Keratinocyte (primary cell): ENCODE data around the gene OR5M8. TPM values are rescaled to one million over a fixed set of nuclear protein-coding genes. Genes with fewer than 3 reads are reported as not detected.

Experiments
- DNase-seq: peaks from one replicate; pipeline ENCODE4 v3.0.0-alpha.2; 2011; ENCODE audit warnings: low read depth, missing footprints, low spot score
- FAIRE-seq: peaks from 2 replicates; lab custom pipeline; 2011; peaks lifted over from hg19 to GRCh38; lab: Jason Lieb, UNC
- H2AFZ ChIP-seq: 2 replicates; pipeline ENCODE4 v1.6.0; 2012; ENCODE audit warnings: low read length, control low read depth, inconsistent platforms; ENCODE audit not compliant: control insufficient read depth
- H3K27ac ChIP-seq: 2 replicates; pipeline ENCODE4 v1.5.1; 2011; ENCODE audit warnings: low read length; ENCODE audit not compliant: control insufficient read depth, insufficient read depth
- H3K27me3 ChIP-seq: 3 replicates; pipeline ENCODE4 v1.6.0; 2011; ENCODE audit warnings: low read length; ENCODE audit not compliant: control insufficient read depth, insufficient read depth; ENCODE audit errors: extremely low read depth
- H3K36me3 ChIP-seq, 2 experiments: 2 replicates in 1 of 2; 3 replicates in 1 of 2; pipeline ENCODE4 v1.5.1; 2011; ENCODE audit warnings: low read length in 2 of 2, mild to moderate bottlenecking in 1 of 2; ENCODE audit not compliant: control insufficient read depth in 2 of 2, insufficient read depth in 2 of 2; ENCODE audit errors: extremely low read depth in 1 of 2
- H3K4me1 ChIP-seq: 3 replicates; pipeline ENCODE4 v1.5.1; 2011; ENCODE audit warnings: low read length; ENCODE audit not compliant: control insufficient read depth, insufficient read depth; ENCODE audit errors: extremely low read depth
- H3K4me2 ChIP-seq: 3 replicates; pipeline ENCODE4 v1.6.0; 2011; ENCODE audit warnings: low read depth, low read length; ENCODE audit not compliant: control insufficient read depth, insufficient read depth; ENCODE audit errors: extremely low read depth
- H3K4me3 ChIP-seq, 3 experiments: fragments of 200-600 bp in 1 of 3; sonication (generic) in 1 of 3; 2 replicates in 2 of 3; 3 replicates in 1 of 3; pipeline ENCODE4 v1.5.1; 2011 to 2016; ENCODE audit warnings: low read length in 3 of 3, mild to moderate bottlenecking in 3 of 3, control low read depth in 2 of 3, inconsistent platforms in 1 of 3, low read depth in 1 of 3, mixed read lengths in 1 of 3, mixed run types in 1 of 3, moderate library complexity in 1 of 3; ENCODE audit not compliant: control insufficient read depth in 2 of 3, insufficient read depth in 2 of 3; ENCODE audit errors: extremely low read depth in 1 of 3
- H3K79me2 ChIP-seq: 2 replicates; pipeline ENCODE4 v1.6.0; 2012; ENCODE audit warnings: low read length; ENCODE audit not compliant: control insufficient read depth, insufficient read depth
- H3K9ac ChIP-seq: 3 replicates; pipeline ENCODE4 v1.6.0; 2011; ENCODE audit warnings: low read length; ENCODE audit not compliant: control insufficient read depth, insufficient read depth; ENCODE audit errors: extremely low read depth
- H3K9me1 ChIP-seq: 3 replicates; pipeline ENCODE4 v1.6.0; 2011; ENCODE audit warnings: low read length; ENCODE audit not compliant: control insufficient read depth, insufficient read depth; ENCODE audit errors: extremely low read depth
- H3K9me3 ChIP-seq: 2 replicates; pipeline ENCODE4 v1.5.1; 2012; ENCODE audit warnings: low read depth, low read length; ENCODE audit not compliant: control insufficient read depth
- H4K20me1 ChIP-seq: 3 replicates; pipeline ENCODE4 v1.6.0; 2011; ENCODE audit warnings: low read length; ENCODE audit not compliant: control insufficient read depth, insufficient read depth; ENCODE audit errors: extremely low read depth
- EZH2 ChIP-seq: IDR thresholded peaks from one replicate; pipeline ENCODE4 v1.6.1; 2012; ENCODE audit warnings: inconsistent platforms, mild to moderate bottlenecking, low read length, moderate library complexity
- dilution Hi-C: fragments of 300-500 bp; cut with MboI; formaldehyde crosslinking; loops from one replicate; pipeline ENCODE4 v1.7.0; 2020; ENCODE audit warnings: low sequenced_read_pairs; ENCODE audit not compliant: extremely low pct_ligation_motif_present
- polyA minus RNA-seq, 3 experiments: library from RNA; depleted of rRNA, polyadenylated mRNA; stranded (reverse); fragments of >200 nt; gene quantifications; 1 replicate in 1 of 3; 2 replicates in 1 of 3; 3 replicates in 1 of 3; pipeline ENCODE4 v1.2.3, GENCODE V29; 2011
- polyA plus RNA-seq, 5 experiments: library from polyadenylated mRNA; depleted of rRNA in 3 of 5; stranded (reverse) in 3 of 5; stranded (forward) in 1 of 5; unstranded in 1 of 5; fragments of >200 nt; gene quantifications; 1 replicate in 1 of 5; 2 replicates in 3 of 5; 3 replicates in 1 of 5; pipeline versions ENCODE4 v1.2.1 to v1.2.3, GENCODE V29; 2011 to 2012; ENCODE audit warnings: missing spikeins in 2 of 5, low read depth in 1 of 5, low replicate concordance in 1 of 5
- TF ChIP-seq, protein P1 (sequence below), 3 experiments: IDR thresholded peaks in 1 of 3; conservative IDR thresholded peaks in 1 of 3; optimal IDR thresholded peaks in 1 of 3; 2 replicates in 2 of 3; 3 replicates in 1 of 3; pipeline versions ENCODE3 to v1.5.1; 2011; ENCODE audit warnings: low read length in 3 of 3, mild to moderate bottlenecking in 3 of 3, moderate library complexity in 2 of 3, control low read depth in 1 of 3, inconsistent platforms in 1 of 3; ENCODE audit not compliant: insufficient read depth in 2 of 3; ENCODE audit errors: extremely low read depth in 1 of 3

OR5M8 gene
- not detected in 3 replicates for polyA plus RNA-seq
- polyA plus RNA-seq (2011; ENCODE audit: low read depth): not detected
- not detected in 2 replicates for polyA plus RNA-seq (2011; cell fraction: cytosol; rRNA removed)
- not detected in 2 replicates for polyA plus RNA-seq (2011; cell fraction: nucleus; rRNA removed)
- not detected in 2 replicates for polyA plus RNA-seq (2012; ENCODE audit: low replicate concordance)
- polyA minus RNA-seq: not detected in 3 replicates
- not detected for polyA minus RNA-seq (2011; cell fraction: cytosol; rRNA and poly(A)+ RNA removed)
- not detected in 2 replicates for polyA minus RNA-seq (2011; cell fraction: nucleus; rRNA and poly(A)+ RNA removed)

DNA sequence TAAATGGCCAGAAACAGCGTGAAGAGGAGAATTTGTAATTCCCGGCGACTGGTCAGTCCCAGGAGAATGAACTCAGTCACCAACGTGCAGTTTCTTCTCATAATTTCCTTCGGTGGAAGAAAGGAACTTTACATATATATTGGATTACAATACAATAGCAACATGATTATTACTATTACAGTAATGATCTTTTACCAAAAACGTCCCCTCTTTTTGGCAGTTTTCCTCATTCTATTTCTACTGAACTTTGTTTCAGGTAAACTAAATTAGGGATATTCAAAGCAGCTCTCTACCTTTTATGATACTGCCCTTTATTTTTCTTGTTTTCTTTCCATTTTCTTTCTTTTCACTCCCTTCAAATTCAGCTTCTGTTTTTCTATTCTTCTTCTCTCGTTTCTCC lies at the start of gene OR5M8:
Gene OR5M8, minus strand, starts transcription at position 101 of the 400 bp plus-strand sequence. Its CDS starts 0 bp downstream, at position 101.
- Histone ChIP-seq H3K36me3 (no peaks in the 10 kb centered on the region), H3K27me3 (no peaks in the 10 kb centered on the region), H3K9ac (no peak within 1 kb of the TSS), H3K4me2 (no peak within 1 kb of the TSS), H3K9me1 (no peaks in the 10 kb centered on the region), H3K4me3 (no peak within 1 kb of the TSS), H4K20me1 (no peaks in the 10 kb centered on the region), H3K9me3 (no peaks in the 10 kb centered on the region), H3K4me1 (no peaks in the 10 kb centered on the region), H2AFZ (no peak within 1 kb of the TSS), H3K79me2 (no peaks in the 10 kb centered on the region), H3K27ac (no peak within 1 kb of the TSS)
- DNase-seq (no peak), FAIRE-seq (no peak)
- dilution Hi-C loops: no loop called here
- TF ChIP-seq, protein P1, sequence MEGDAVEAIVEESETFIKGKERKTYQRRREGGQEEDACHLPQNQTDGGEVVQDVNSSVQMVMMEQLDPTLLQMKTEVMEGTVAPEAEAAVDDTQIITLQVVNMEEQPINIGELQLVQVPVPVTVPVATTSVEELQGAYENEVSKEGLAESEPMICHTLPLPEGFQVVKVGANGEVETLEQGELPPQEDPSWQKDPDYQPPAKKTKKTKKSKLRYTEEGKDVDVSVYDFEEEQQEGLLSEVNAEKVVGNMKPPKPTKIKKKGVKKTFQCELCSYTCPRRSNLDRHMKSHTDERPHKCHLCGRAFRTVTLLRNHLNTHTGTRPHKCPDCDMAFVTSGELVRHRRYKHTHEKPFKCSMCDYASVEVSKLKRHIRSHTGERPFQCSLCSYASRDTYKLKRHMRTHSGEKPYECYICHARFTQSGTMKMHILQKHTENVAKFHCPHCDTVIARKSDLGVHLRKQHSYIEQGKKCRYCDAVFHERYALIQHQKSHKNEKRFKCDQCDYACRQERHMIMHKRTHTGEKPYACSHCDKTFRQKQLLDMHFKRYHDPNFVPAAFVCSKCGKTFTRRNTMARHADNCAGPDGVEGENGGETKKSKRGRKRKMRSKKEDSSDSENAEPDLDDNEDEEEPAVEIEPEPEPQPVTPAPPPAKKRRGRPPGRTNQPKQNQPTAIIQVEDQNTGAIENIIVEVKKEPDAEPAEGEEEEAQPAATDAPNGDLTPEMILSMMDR (optimal IDR thresholded peaks at IDR 0.05 in 1 of 3, IDR thresholded peaks at IDR 0.05 in 1 of 3, conservative IDR thresholded peaks at IDR 0.05 in 1 of 3; ENCODE audit: extremely low read depth in 1 of 3, insufficient read depth in 2 of 3, low read length in 3 of 3): no peak
- no peak for TF ChIP-seq EZH2

DNA sequence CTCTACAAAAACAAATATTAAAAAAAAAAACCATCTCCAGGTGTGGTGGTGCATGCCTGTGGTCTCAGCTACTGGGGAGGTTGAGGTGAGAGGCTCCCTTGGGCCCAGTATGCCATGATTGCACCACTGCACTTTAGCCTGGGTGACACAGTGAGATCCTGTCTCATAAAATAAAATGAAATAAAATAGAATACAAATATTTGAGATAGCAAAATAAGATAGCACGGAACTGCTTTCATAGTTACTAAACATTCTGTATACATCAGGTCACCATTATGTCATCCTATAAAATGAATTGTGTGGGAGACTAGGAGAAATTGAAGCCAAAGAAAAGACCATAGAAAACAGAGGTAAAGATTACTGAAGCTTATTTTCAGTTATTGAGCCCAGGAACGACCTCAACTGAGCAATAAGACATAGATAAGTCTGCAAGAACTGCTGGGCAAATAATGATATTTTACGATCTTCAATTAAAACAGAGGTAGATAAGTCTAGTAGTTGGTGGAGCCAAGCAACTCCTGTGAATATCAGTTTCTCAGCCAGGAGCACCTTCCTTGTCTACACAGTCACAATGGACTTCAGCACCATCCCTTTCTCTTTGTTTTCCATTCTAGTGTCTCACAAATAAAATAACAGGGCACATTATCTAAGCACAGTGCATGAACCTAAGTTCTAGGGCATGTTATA lies 42.0 kb upstream of the OR5M8 start:
- H3K27ac ChIP-seq: no peak overlapping the region

More for the DNA sequence above, 42.0 kb upstream of the OR5M8 start:
- no peak for DNase-seq
- no peaks in the 10 kb centered on the region for H3K4me1 ChIP-seq
- H3K36me3 ChIP-seq: no peaks in the 10 kb centered on the region
- H2AFZ ChIP-seq: no peak overlapping the region
- H3K9me1 ChIP-seq: no peaks in the 10 kb centered on the region
- no peak overlapping the region for H3K4me3 ChIP-seq
- dilution Hi-C loops: no loop called here
- no peaks in the 10 kb centered on the region for H3K9me3 ChIP-seq
- H3K9ac ChIP-seq: no peak overlapping the region
- H3K79me2 ChIP-seq: no peaks in the 10 kb centered on the region
- no peak for FAIRE-seq
- no peaks in the 10 kb centered on the region for H3K27me3 ChIP-seq
- H4K20me1 ChIP-seq: no peaks in the 10 kb centered on the region
- no peak overlapping the region for H3K4me2 ChIP-seq
- TF ChIP-seq EZH2: no peak
